Measurements from ENCODE around the gene MMP12. TPM values are rescaled to one million over a fixed set of nuclear protein-coding genes. Genes with fewer than 3 reads are reported as not detected.

The MMP12 gene
- polyA plus RNA-seq, 1 experiment = not detected

DNA sequence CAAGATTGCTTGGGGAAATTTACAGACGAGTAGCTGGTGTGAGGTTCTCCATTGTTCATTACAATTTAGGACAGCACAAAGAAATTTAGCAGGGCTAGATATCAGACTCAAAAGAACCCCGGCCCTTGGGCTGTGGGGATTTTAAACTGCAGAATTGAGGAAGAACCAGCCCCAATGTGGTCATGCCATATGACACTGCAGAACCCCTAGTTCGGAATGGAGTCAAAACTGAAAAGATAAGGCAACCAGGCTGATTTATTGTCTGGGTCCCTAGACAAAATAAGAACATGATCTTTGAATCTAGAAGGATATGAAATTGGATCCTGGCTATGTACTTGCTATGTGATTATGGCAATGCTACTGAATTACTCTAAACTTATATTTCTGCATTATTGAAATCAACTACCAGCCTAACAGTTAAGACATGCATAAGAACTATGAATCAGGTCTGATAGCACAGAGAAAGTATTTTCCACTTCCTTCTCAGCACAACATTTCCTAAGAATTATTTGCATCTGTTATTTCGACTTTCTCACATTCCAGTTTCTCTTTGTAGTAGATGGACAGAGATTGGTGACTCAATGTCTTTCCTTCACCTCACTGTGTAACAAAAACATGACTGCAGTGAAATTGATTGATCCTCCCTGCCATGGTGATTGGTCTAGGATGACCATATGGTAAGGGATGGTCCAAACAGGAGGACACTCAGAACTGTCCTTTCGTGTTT lies 44.6 kb downstream of the MMP12 start:
- no peak overlapping the region for H3K4me3 ChIP-seq (ENCODE audit: low read depth, low read length)
- H3K9me3 ChIP-seq (ENCODE audit: control insufficient read depth, insufficient read depth, low read length) = peaks cover 6% of the 10 kb centered on the region; the same call in 1 of the 2 replicates
- ChIA-PET CTCF (interaction anchor here (1.0 to 1.6 kb wide), 2 partner anchors 20 to 111 kb away, joined by 3 to 5 read pairs; no protein-coding TSS in a partner anchor), POLR2A (no interaction called here)
- H3K27ac ChIP-seq (ENCODE audit: low read depth, low read length) = no peak overlapping the region
- no peak for DNase-seq (ENCODE audit: low read depth, low spot score)
- TF ChIP-seq CTCF (IDR thresholded peaks at IDR 0.05; ENCODE audit: low read depth, low read length) = no peak
- no peaks in the 10 kb centered on the region for H3K27me3 ChIP-seq (ENCODE audit: control insufficient read depth, insufficient read depth, low read length)

GRCh38 chr11:102829316-102830000 lies 45.3 kb downstream of the MMP12 start:
- Histone ChIP-seq H3K27me3 (ENCODE audit: control insufficient read depth, insufficient read depth, low read length) (no peaks in the 10 kb centered on the region), H3K27ac (ENCODE audit: low read depth, low read length) (no peak overlapping the region), H3K4me3 (ENCODE audit: low read depth, low read length) (no peak overlapping the region), H3K9me3 (ENCODE audit: control insufficient read depth, insufficient read depth, low read length) (peaks cover 6% of the 10 kb centered on the region; the same call in 1 of the 2 replicates)
- TF ChIP-seq CTCF (IDR thresholded peaks at IDR 0.05; ENCODE audit: low read depth, low read length) = no peak
- CTCF ChIA-PET = interaction anchor here (0.8 to 1.6 kb wide), 2 partner anchors 19 to 112 kb away, joined by 4 to 5 read pairs; no protein-coding TSS in a partner anchor
- no peak for DNase-seq (ENCODE audit: low read depth, low spot score)
- POLR2A ChIA-PET = no interaction called here

- POLR2A ChIA-PET = no interaction called here
- Histone ChIP-seq H3K27ac (ENCODE audit: low read depth, low read length) (no peak overlapping the region), H3K27me3 (ENCODE audit: control insufficient read depth, insufficient read depth, low read length) (peaks cover 13% of the 10 kb centered on the region), H3K4me3 (ENCODE audit: low read depth, low read length) (no peak overlapping the region), H3K9me3 (ENCODE audit: control insufficient read depth, insufficient read depth, low read length) (peaks cover 3% of the 10 kb centered on the region; the same call in 1 of the 2 replicates)
- TF ChIP-seq CTCF (IDR thresholded peaks at IDR 0.05; ENCODE audit: low read depth, low read length) = no peak
- DNase-seq (ENCODE audit: low read depth, low spot score) = no peak
- CTCF ChIA-PET = interaction anchor here (1.1 kb wide), 1 partner anchor 117 kb away, joined by 3 read pairs; no protein-coding TSS in a partner anchor
Measured at GRCh38 chr11:102824556-102824955, 50.2 kb downstream of the MMP12 start.

DNA sequence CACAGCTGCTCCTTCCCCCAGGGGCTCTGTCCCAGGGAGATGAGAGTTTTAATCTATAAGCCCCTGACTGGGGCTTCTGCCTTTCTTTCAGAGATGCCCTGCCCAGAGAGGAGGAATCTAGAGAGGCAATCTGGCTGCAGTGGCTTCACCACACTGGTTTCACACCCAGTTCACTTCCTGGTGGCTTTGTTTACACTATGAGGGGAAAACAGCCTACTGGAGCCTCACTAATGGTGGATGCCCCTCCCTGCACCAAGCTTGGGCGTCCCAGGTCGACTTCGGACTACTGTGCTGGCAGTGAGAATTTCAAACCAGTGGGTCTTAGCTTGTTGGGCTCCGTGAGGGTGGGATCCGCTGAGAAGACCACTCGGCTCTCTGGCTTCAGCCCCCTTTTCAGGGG lies 55.3 kb downstream of the MMP12 start:
- Histone ChIP-seq H3K4me3 (ENCODE audit: low read depth, low read length) (no peak overlapping the region), H3K9me3 (ENCODE audit: control insufficient read depth, insufficient read depth, low read length) (no peaks in the 10 kb centered on the region), H3K27ac (ENCODE audit: low read depth, low read length) (no peak overlapping the region), H3K27me3 (ENCODE audit: control insufficient read depth, insufficient read depth, low read length) (peaks cover 13% of the 10 kb centered on the region)
- no peak for TF ChIP-seq CTCF (IDR thresholded peaks at IDR 0.05; ENCODE audit: low read depth, low read length)
- ChIA-PET CTCF (interaction anchor here (0.8 to 2.2 kb wide), 3 partner anchors 9 to 122 kb away, joined by 3 to 6 read pairs (median 3); no protein-coding TSS in a partner anchor), POLR2A (no interaction called here)
- DNase-seq (ENCODE audit: low read depth, low spot score) = no peak

GRCh38 chr11:102813484-102813883 lies 61.3 kb downstream of the MMP12 start:
- TF ChIP-seq CTCF (IDR thresholded peaks at IDR 0.05; ENCODE audit: low read depth, low read length) = no peak
- Histone ChIP-seq H3K27me3 (ENCODE audit: control insufficient read depth, insufficient read depth, low read length) (no peaks in the 10 kb centered on the region), H3K4me3 (ENCODE audit: low read depth, low read length) (no peak overlapping the region), H3K27ac (ENCODE audit: low read depth, low read length) (no peak overlapping the region), H3K9me3 (ENCODE audit: control insufficient read depth, insufficient read depth, low read length) (no peaks in the 10 kb centered on the region)
- DNase-seq (ENCODE audit: low read depth, low spot score) = no peak
- ChIA-PET CTCF (no interaction called here), POLR2A (no interaction called here)
